Left forelimb (tissue), 1 donor: Measurements from ENCODE around the gene PDCD6IP.

ENCODE experiments used
- DNase-seq: peaks from one replicate; pipeline ENCODE4 v3.0.0-alpha.2; 2018; ENCODE audit warnings: low spot score

The PDCD6IP gene

GRCh38 chr3:33892655-33893054 lies 94.2 kb downstream of the PDCD6IP start:
- no peak for DNase-seq

- DNase-seq, result no peak
Observed at GRCh38 chr3:33895658-33896057, 97.2 kb downstream of the PDCD6IP start.

- DNase-seq, result no peak
Observed at GRCh38 chr3:33897306-33897705, 98.9 kb downstream of the PDCD6IP start.

GRCh38 chr3:33898901-33899300 lies 100.5 kb downstream of the PDCD6IP start:
- no peak for DNase-seq

GRCh38 chr3:33900440-33900808 lies 102.0 kb downstream of the PDCD6IP start:
- no peak for DNase-seq

- no peak for DNase-seq
Observed at GRCh38 chr3:33900809-33901505, 102.5 kb downstream of the PDCD6IP start.

GRCh38 chr3:33901862-33902563 lies 103.6 kb downstream of the PDCD6IP start:
- no peak for DNase-seq

- no peak for DNase-seq
Observed at GRCh38 chr3:33904730-33905129, 106.3 kb downstream of the PDCD6IP start.

- no peak for DNase-seq
Observed at GRCh38 chr3:33908250-33908851, 109.9 kb downstream of the PDCD6IP start.

GRCh38 chr3:33909547-33909946 lies 111.1 kb downstream of the PDCD6IP start:
- no peak for DNase-seq

GRCh38 chr3:33910031-33910430 lies 111.6 kb downstream of the PDCD6IP start:
- no peak for DNase-seq

GRCh38 chr3:33911525-33912322 lies 113.3 kb downstream of the PDCD6IP start:
- no peak for DNase-seq

GRCh38 chr3:33914212-33914611 lies 115.8 kb downstream of the PDCD6IP start:
- DNase-seq, result no peak

- DNase-seq, result no peak
Observed at GRCh38 chr3:33914731-33915379, 116.4 kb downstream of the PDCD6IP start.

GRCh38 chr3:33915796-33916546 lies 117.5 kb downstream of the PDCD6IP start:
- DNase-seq, result no peak

GRCh38 chr3:33918126-33918756 lies 119.8 kb downstream of the PDCD6IP start:
- no peak for DNase-seq
